Activated naive CD8-positive, alpha-beta T cell treated with anti-CD3 and anti-CD28 coated beads for 36 hours (primary cell): ENCODE data around the gene GPATCH8. TPM values are rescaled to one million over a fixed set of nuclear protein-coding genes. Genes with fewer than 3 reads are reported as not detected.
"Not testable (repeated sequence)": the region's sequence is repeated elsewhere in the genome, so short reads cannot be mapped to it uniquely, and the experiment has no call there.

Source experiments
- DNase-seq: peaks from one replicate; pipeline ENCODE4 v3.0.0; 2021
- H3K27ac Mint-ChIP-seq: one replicate; pipeline ENCODE4 v1.8.0; 2022; ENCODE audit warnings: mild to moderate bottlenecking, moderate library complexity, mixed read lengths
- H3K27me3 Mint-ChIP-seq: one replicate; pipeline ENCODE4 v1.8.0; 2022; ENCODE audit warnings: mild to moderate bottlenecking, mixed read lengths
- H3K36me3 Mint-ChIP-seq: one replicate; pipeline ENCODE4 v1.8.0; 2021; ENCODE audit warnings: mild to moderate bottlenecking, mixed read lengths
- H3K4me1 Mint-ChIP-seq: one replicate; pipeline ENCODE4 v1.8.0; 2021; ENCODE audit warnings: mixed read lengths
- H3K4me3 Mint-ChIP-seq: one replicate; pipeline ENCODE4 v1.8.0; 2022; ENCODE audit warnings: mild to moderate bottlenecking, moderate library complexity, mixed read lengths
- H3K9me3 Mint-ChIP-seq: one replicate; pipeline ENCODE4 v1.8.0; 2022; ENCODE audit warnings: mixed read lengths
- total RNA-seq, 2 experiments: library from RNA; stranded (reverse); gene quantifications; one replicate each; pipeline ENCODE4 v1.2.3, GENCODE V29; 2021

GPATCH8 gene
- total RNA-seq, 2 experiments from 2014 or later = 34.9 to 36.2 TPM

- Mint-ChIP-seq H3K9me3 (no peaks in the 10 kb centered on the region), H3K27me3 (no peaks in the 10 kb centered on the region), H3K4me3 (no peak overlapping the region), H3K27ac (no peak overlapping the region), H3K36me3 (peaks cover 16% of the 10 kb centered on the region), H3K4me1 (peaks cover 4% of the 10 kb centered on the region)
- DNase-seq = no peak
Observed at GRCh38 chr17:44400226-44400847, 102.9 kb downstream of the GPATCH8 start.

- Mint-ChIP-seq H3K4me1 (peaks cover 4% of the 10 kb centered on the region), H3K9me3 (no peaks in the 10 kb centered on the region), H3K36me3 (peaks cover 16% of the 10 kb centered on the region), H3K4me3 (no peak overlapping the region), H3K27me3 (no peaks in the 10 kb centered on the region), H3K27ac (no peak overlapping the region)
- no peak for DNase-seq
Observed at GRCh38 chr17:44398692-44399691, 104.2 kb downstream of the GPATCH8 start.

- peaks cover 16% of the 10 kb centered on the region for H3K36me3 Mint-ChIP-seq
- no peaks in the 10 kb centered on the region for H3K27me3 Mint-ChIP-seq
- H3K9me3 Mint-ChIP-seq = no peaks in the 10 kb centered on the region
- no peak for DNase-seq
- H3K4me3 Mint-ChIP-seq = no peak overlapping the region
- H3K27ac Mint-ChIP-seq = no peak overlapping the region
- H3K4me1 Mint-ChIP-seq = peaks cover 10% of the 10 kb centered on the region
Observed at GRCh38 chr17:44397479-44398440, 105.4 kb downstream of the GPATCH8 start.

GRCh38 chr17:44396946-44397345 is 106.3 kb downstream of the GPATCH8 start:
- H3K27ac Mint-ChIP-seq = no peak overlapping the region
- peaks cover 16% of the 10 kb centered on the region for H3K36me3 Mint-ChIP-seq
- no peaks in the 10 kb centered on the region for H3K27me3 Mint-ChIP-seq
- no peaks in the 10 kb centered on the region for H3K9me3 Mint-ChIP-seq
- peaks cover 7% of the 10 kb centered on the region for H3K4me1 Mint-ChIP-seq
- H3K4me3 Mint-ChIP-seq = no peak overlapping the region
- DNase-seq = no peak

- H3K4me1 Mint-ChIP-seq = peaks cover 7% of the 10 kb centered on the region
- H3K36me3 Mint-ChIP-seq = peaks cover 9% of the 10 kb centered on the region
- no peaks in the 10 kb centered on the region for H3K27me3 Mint-ChIP-seq
- no peak for DNase-seq
- no peaks in the 10 kb centered on the region for H3K9me3 Mint-ChIP-seq
- no peak overlapping the region for H3K4me3 Mint-ChIP-seq
- H3K27ac Mint-ChIP-seq = no peak overlapping the region
Observed at GRCh38 chr17:44394833-44395232, 108.4 kb downstream of the GPATCH8 start.

GRCh38 chr17:44394112-44394511 is 109.1 kb downstream of the GPATCH8 start:
- not testable (repeated sequence) for DNase-seq, H3K4me1 Mint-ChIP-seq, H3K27me3 Mint-ChIP-seq, H3K9me3 Mint-ChIP-seq, H3K4me3 Mint-ChIP-seq, H3K27ac Mint-ChIP-seq, H3K36me3 Mint-ChIP-seq

- H3K4me3 Mint-ChIP-seq = no peak overlapping the region
- peaks cover 7% of the 10 kb centered on the region for H3K4me1 Mint-ChIP-seq
- peaks cover 17% of the 10 kb centered on the region for H3K27me3 Mint-ChIP-seq
- H3K9me3 Mint-ChIP-seq = no peaks in the 10 kb centered on the region
- DNase-seq = no peak
- no peak overlapping the region for H3K27ac Mint-ChIP-seq
- no peaks in the 10 kb centered on the region for H3K36me3 Mint-ChIP-seq
Observed at GRCh38 chr17:44390250-44390870, 112.8 kb downstream of the GPATCH8 start.

- no peak for DNase-seq
- no peak overlapping the region for H3K27ac Mint-ChIP-seq
- no peaks in the 10 kb centered on the region for H3K36me3 Mint-ChIP-seq
- peaks cover 20% of the 10 kb centered on the region for H3K27me3 Mint-ChIP-seq
- peaks cover 9% of the 10 kb centered on the region for H3K4me1 Mint-ChIP-seq
- no peaks in the 10 kb centered on the region for H3K9me3 Mint-ChIP-seq
- H3K4me3 Mint-ChIP-seq = no peak overlapping the region
Observed at GRCh38 chr17:44389723-44390202, 113.4 kb downstream of the GPATCH8 start.

GRCh38 chr17:44389281-44389680 is 113.9 kb downstream of the GPATCH8 start, which contains the start of gene ITGA2B:
Gene ITGA2B (minus strand): TSS chr17:44389649. CDS start chr17:44389473, 176 bp downstream.
- no peaks in the 10 kb centered on the region for H3K9me3 Mint-ChIP-seq
- H3K4me3 Mint-ChIP-seq = no peak within 1 kb of the TSS
- H3K27me3 Mint-ChIP-seq = peaks cover 25% of the 10 kb centered on the region
- H3K27ac Mint-ChIP-seq = no peak within 1 kb of the TSS
- peaks cover 11% of the 10 kb centered on the region for H3K4me1 Mint-ChIP-seq
- H3K36me3 Mint-ChIP-seq = no peaks in the 10 kb centered on the region
- DNase-seq = no peak

GRCh38 chr17:44387804-44388203 is 115.4 kb downstream of the GPATCH8 start:
- Mint-ChIP-seq H3K27me3 (peaks cover 32% of the 10 kb centered on the region), H3K36me3 (no peaks in the 10 kb centered on the region), H3K9me3 (no peaks in the 10 kb centered on the region), H3K27ac (no peak overlapping the region), H3K4me1 (peaks cover 5% of the 10 kb centered on the region), H3K4me3 (no peak overlapping the region)
- DNase-seq = no peak

GRCh38 chr17:44386182-44386525 is 117.1 kb downstream of the GPATCH8 start:
- no peaks in the 10 kb centered on the region for H3K36me3 Mint-ChIP-seq
- H3K27me3 Mint-ChIP-seq = peaks cover 39% of the 10 kb centered on the region
- H3K9me3 Mint-ChIP-seq = no peaks in the 10 kb centered on the region
- no peak for DNase-seq
- peaks cover 5% of the 10 kb centered on the region for H3K4me1 Mint-ChIP-seq
- peak overlapping the region; percentile 74 for H3K4me3 Mint-ChIP-seq
- H3K27ac Mint-ChIP-seq = no peak overlapping the region

GRCh38 chr17:44385287-44386181 is 117.7 kb downstream of the GPATCH8 start:
- DNase-seq = peak; percentile 83
- Mint-ChIP-seq H3K36me3 (no peaks in the 10 kb centered on the region), H3K9me3 (no peaks in the 10 kb centered on the region), H3K27ac (no peak overlapping the region), H3K4me1 (peaks cover 5% of the 10 kb centered on the region), H3K4me3 (peak overlapping the region; percentile 74), H3K27me3 (peaks cover 39% of the 10 kb centered on the region)

GRCh38 chr17:44384823-44385286 is 118.4 kb downstream of the GPATCH8 start:
- Mint-ChIP-seq H3K27me3 (peaks cover 39% of the 10 kb centered on the region), H3K27ac (no peak overlapping the region), H3K4me1 (peaks cover 5% of the 10 kb centered on the region), H3K36me3 (no peaks in the 10 kb centered on the region), H3K9me3 (no peaks in the 10 kb centered on the region), H3K4me3 (peak overlapping the region; percentile 71)
- no peak for DNase-seq
